Mesendoderm (in vitro differentiated cells): ENCODE measurements around the gene HMGN4.
A peak's percentile ranks its signal among the peaks of the same experiment; 100 is the strongest.
"Not testable (repeated sequence)": the region's sequence is repeated elsewhere in the genome, so short reads cannot be mapped to it uniquely, and the experiment has no call there.

ENCODE experiments used
- DNase-seq: peaks from one replicate; pipeline ENCODE4 v3.0.0; 2013
- H2AK5ac ChIP-seq: 2 replicates; pipeline ENCODE4 v1.6.1; 2013; ENCODE audit warnings: low read length, inconsistent platforms
- H2BK120ac ChIP-seq: 2 replicates; pipeline ENCODE4 v1.6.1; 2013; ENCODE audit warnings: low read depth, mild to moderate bottlenecking, low read length, moderate library complexity, mixed read lengths
- H2BK15ac ChIP-seq: replicated peaks from 2 replicates; pipeline ENCODE4 v1.6.1; 2013; ENCODE audit warnings: low read depth, mild to moderate bottlenecking, moderate library complexity
- H2BK5ac ChIP-seq: 2 replicates; pipeline ENCODE4 v1.6.1; 2013; ENCODE audit warnings: low read length, inconsistent platforms
- H3K18ac ChIP-seq: 2 replicates; pipeline ENCODE4 v1.6.1; 2013; ENCODE audit warnings: mild to moderate bottlenecking, low read length, mixed read lengths
- H3K23ac ChIP-seq: one replicate; pipeline ENCODE4 v1.6.1; 2013; ENCODE audit warnings: low read length
- H3K27ac ChIP-seq: 2 replicates; pipeline ENCODE4 v1.5.1; 2013; ENCODE audit warnings: low read depth, mild to moderate bottlenecking, inconsistent platforms, low read length, moderate library complexity
- H3K27me3 ChIP-seq: 2 replicates; pipeline ENCODE4 v1.6.1; 2013; ENCODE audit warnings: low read length, control low read depth, mild to moderate bottlenecking, inconsistent platforms; ENCODE audit not compliant: insufficient read depth, poor library complexity
- H3K36me3 ChIP-seq: 2 replicates; pipeline ENCODE4 v1.6.1; 2013; ENCODE audit warnings: low read length, inconsistent platforms; ENCODE audit not compliant: control insufficient read depth, insufficient read depth
- H3K4ac ChIP-seq: one replicate; pipeline ENCODE4 v1.6.1; 2013; ENCODE audit warnings: low read depth, mild to moderate bottlenecking, low read length, moderate library complexity
- H3K4me1 ChIP-seq: 2 replicates; pipeline ENCODE4 v1.6.1; 2013; ENCODE audit warnings: low read depth, low read length, inconsistent platforms; ENCODE audit not compliant: control insufficient read depth
- H3K4me2 ChIP-seq: 2 replicates; pipeline ENCODE4 v1.6.1; 2013; ENCODE audit warnings: low read length
- H3K4me3 ChIP-seq: 2 replicates; pipeline ENCODE4 v1.5.1; 2013; ENCODE audit warnings: mild to moderate bottlenecking, low read length
- H3K56ac ChIP-seq: one replicate; pipeline ENCODE4 v1.6.1; 2013; ENCODE audit warnings: low read length
- H3K79me1 ChIP-seq: 2 replicates; pipeline ENCODE4 v1.6.1; 2013; ENCODE audit warnings: low read length, inconsistent platforms
- H3K79me2 ChIP-seq: 2 replicates; pipeline ENCODE4 v1.6.1; 2013; ENCODE audit warnings: mild to moderate bottlenecking, low read length; ENCODE audit not compliant: control insufficient read depth, insufficient read depth
- H3K9ac ChIP-seq: 2 replicates; pipeline ENCODE4 v1.6.1; 2013; ENCODE audit warnings: low read length, inconsistent platforms
- H4K5ac ChIP-seq: one replicate; pipeline ENCODE4 v1.6.1; 2013; ENCODE audit warnings: low read length
- H4K8ac ChIP-seq: one replicate; pipeline ENCODE4 v1.6.1; 2013; ENCODE audit warnings: low read depth, mild to moderate bottlenecking, control low read depth, low read length, moderate library complexity
- WGBS: extraction: QIAGEN DNeasy Blood & Tissue Kit; methylation state at CpG from one replicate; pipeline ENCODE4 v1.1.7; 2013; ENCODE audit warnings: low lambda C conversion rate, missing lambda C conversion rate; ENCODE audit not compliant: insufficient coverage; ENCODE audit errors: extremely low coverage; 5-methylcytosine and 5-hydroxymethylcytosine counted together

The HMGN4 gene

DNA sequence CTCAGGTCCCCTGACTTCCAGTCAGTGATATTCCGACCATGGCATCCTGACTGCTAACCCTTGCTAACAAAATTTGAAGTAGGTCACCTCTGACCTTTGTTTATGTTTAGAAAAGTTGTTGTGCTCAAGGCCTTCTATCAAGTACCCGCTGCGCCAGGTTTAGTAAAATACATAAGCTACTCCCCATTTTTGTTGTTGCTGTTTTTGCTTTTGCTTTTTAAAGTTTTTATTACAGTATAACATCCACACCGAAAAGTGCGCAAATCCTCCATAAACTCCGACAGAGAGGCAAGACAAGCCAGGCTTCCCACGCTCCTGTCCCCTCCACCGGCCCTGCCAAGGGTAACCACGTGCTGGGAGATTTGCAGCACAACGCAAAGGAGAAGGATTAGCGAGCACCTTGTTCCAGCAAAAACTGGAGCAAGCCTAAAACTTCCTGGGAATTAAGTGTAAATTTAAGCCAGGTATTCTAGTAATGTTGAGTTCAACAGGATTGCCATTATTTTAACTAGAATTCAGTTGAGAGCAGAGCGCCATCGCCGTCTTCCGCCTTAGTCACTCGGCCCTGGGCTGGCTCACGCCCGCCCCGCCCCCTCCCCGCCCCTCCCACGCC, 17.8 kb upstream of the HMGN4 start:
- Histone ChIP-seq H4K8ac (peak overlapping the region; percentile 39), H4K5ac (no peak overlapping the region), H3K27me3 (no peaks in the 10 kb centered on the region), H3K4me2 (peak overlapping the region; percentile 27), H3K23ac (no peak overlapping the region), H3K4me1 (no peaks in the 10 kb centered on the region), H3K4ac (no peak overlapping the region), H3K79me2 (no peaks in the 10 kb centered on the region), H2AK5ac (no peak overlapping the region), H3K56ac (peak overlapping the region; percentile 73), H3K4me3 (no peak overlapping the region), H3K79me1 (no peaks in the 10 kb centered on the region), H3K27ac (no peak overlapping the region), H2BK15ac (no peak overlapping the region), H2BK5ac (no peak overlapping the region), H3K18ac (peak overlapping the region; percentile 13), H3K9ac (peak overlapping the region; percentile 60), H3K36me3 (no peaks in the 10 kb centered on the region), H2BK120ac (no peak overlapping the region)
- DNase-seq, result peak; percentile 75
- WGBS, result no CpG with 5 or more reads among the region's 21 CpGs

DNA sequence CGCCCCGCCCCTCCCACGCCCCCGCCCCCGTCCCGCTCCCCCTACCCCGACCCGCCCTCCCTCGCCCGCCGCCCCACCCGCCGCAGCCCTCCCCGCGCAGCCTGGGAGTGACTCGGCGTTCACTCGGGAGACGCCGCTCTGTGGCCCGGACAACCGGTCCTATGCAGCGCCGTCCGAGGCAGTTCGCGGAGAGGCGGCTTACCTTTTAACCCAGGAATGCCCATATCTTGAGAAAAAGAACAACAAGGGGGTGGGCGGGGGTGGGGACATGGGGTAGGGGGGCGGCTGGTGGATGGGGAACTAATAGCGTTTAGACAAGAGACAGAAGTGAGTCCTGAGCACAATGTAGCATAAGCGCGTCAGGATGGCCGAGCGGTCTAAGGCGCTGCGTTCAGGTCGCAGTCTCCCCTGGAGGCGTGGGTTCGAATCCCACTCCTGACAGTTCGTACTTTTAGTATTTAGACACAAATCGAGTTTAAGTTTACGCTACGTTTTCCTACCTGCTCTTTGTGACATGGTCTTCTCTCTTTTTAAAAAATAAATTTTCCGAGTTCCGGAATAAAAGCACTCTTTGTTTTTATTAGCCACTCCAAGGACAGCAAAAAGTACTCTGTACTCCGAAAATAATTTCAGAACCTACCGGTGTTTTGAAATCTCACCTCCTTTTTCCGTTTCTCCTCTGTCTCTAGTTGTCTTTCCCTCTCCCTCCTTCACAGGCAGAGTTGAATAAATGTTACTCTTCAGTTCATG, 17.1 kb upstream of the HMGN4 start:
- Histone ChIP-seq H2AK5ac (no peak overlapping the region), H4K8ac (no peak overlapping the region), H3K18ac (peak overlapping the region; percentile 93), H2BK5ac (no peak overlapping the region), H3K4ac (no peak overlapping the region), H3K56ac (peak overlapping the region; percentile 91), H3K36me3 (no peaks in the 10 kb centered on the region), H3K27ac (peak overlapping the region; percentile 49), H3K4me3 (peak overlapping the region; percentile 76), H3K27me3 (no peaks in the 10 kb centered on the region), H3K4me1 (no peaks in the 10 kb centered on the region), H2BK15ac (no peak overlapping the region), H3K4me2 (peak overlapping the region; percentile 74), H3K9ac (peak overlapping the region; percentile 96), H2BK120ac (no peak overlapping the region), H4K5ac (no peak overlapping the region), H3K79me2 (no peaks in the 10 kb centered on the region), H3K23ac (no peak overlapping the region), H3K79me1 (no peaks in the 10 kb centered on the region)
- DNase-seq, result peak; percentile 87
- WGBS, result no CpG with 5 or more reads among the region's 49 CpGs

DNA sequence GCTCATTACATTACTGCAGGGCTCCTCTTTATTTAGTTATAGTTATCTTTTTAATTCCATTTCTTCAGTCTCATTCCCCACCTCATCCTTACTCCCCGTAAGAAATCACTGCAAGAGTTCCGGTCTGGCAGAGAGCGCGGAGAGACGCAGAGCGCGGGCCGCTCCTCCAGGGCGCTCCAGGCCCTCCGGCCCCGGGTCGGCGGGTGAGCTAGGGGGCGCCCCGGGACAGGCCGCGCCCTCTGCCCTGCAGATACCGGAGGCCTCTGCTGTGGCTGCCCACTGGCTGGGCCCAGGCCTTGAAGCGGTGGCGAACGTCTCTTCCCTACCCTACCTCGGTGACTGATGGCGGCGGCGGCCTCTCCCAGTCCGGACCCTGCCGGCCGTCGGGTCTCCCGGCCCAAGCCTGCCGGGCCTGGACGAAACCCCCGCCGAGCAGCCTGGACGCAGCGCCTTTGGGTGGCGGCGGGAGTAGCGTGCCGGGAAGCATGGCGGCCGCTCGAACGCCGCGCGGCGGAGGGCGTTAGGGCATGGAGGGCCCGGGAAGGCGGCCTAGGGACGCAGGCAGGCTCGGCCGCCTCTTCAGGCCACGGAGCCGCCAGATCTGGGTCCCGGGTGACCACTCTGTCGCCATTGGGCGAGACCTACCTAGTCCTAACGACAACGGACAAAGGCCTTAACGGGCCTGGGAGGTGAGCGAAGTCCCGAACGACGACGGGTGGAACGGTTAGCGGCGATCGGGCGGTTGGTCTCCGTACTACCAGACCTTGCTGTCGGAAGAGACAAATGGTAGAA, 16.4 kb upstream of the HMGN4 start:
- Histone ChIP-seq H3K27ac (peak overlapping the region; percentile 91), H2BK120ac (peak overlapping the region; percentile 82), H3K23ac (peak overlapping the region; percentile 48), H3K18ac (peak overlapping the region; percentile 97), H3K56ac (peak overlapping the region; percentile 91), H2BK5ac (peak overlapping the region; percentile 59), H2BK15ac (no peak overlapping the region), H4K8ac (peak overlapping the region; percentile 70), H3K9ac (peak overlapping the region; percentile 96), H2AK5ac (no peak overlapping the region), H3K4me2 (peak overlapping the region; percentile 74), H4K5ac (no peak overlapping the region), H3K79me1 (no peaks in the 10 kb centered on the region), H3K79me2 (no peaks in the 10 kb centered on the region), H3K36me3 (no peaks in the 10 kb centered on the region), H3K27me3 (no peaks in the 10 kb centered on the region), H3K4ac (peak overlapping the region; percentile 82), H3K4me1 (no peaks in the 10 kb centered on the region), H3K4me3 (peak overlapping the region; percentile 76)
- DNase-seq, result peak; percentile 93
- WGBS, result no CpG with 5 or more reads among the region's 74 CpGs

DNA sequence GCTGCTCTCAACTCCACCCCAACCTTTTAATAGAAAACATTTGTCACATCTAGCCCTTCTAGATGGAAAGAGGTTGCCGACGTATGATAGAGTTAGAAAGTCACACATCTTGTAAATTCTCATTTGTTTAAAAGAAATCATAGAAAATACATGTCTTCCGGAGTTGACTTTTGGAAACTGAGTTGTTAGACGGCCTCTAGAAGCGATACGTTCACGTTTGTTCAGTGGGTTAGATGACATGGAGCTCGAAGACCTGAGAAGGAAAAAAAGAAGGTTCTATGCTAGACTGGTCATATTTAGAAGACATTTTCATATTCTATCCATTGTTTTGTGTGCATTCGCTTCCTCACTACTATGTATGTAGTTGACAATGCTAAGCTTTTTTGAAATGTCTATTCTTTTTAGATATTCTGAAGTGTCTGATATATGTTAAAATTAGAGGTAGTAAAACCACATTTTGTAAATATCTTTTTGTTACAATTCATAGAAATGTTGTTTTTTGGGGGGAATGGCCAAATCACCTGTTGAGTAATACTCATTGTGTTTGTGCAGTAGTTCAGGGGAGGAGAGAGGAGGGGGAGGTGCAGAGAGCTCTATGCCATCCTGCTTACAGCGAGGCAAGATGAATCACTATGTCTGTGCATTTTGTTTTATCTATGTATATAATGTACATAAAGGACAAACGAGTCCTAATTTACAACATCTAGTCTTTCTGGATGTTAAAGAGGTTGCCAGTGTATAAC, 15.5 kb upstream of the HMGN4 start:
- DNase-seq, H4K5ac ChIP-seq, H2BK15ac ChIP-seq, H2BK120ac ChIP-seq, H3K18ac ChIP-seq, H3K36me3 ChIP-seq, H3K79me1 ChIP-seq, H3K4me1 ChIP-seq, H3K79me2 ChIP-seq, H4K8ac ChIP-seq, H2AK5ac ChIP-seq, H3K4ac ChIP-seq, H3K23ac ChIP-seq, H3K27me3 ChIP-seq, H2BK5ac ChIP-seq, H3K27ac ChIP-seq: not testable (repeated sequence)
- Histone ChIP-seq H3K4me3 (peak overlapping the region; percentile 54), H3K4me2 (peak overlapping the region; percentile 54), H3K9ac (peak overlapping the region; percentile 96), H3K56ac (peak overlapping the region; percentile 91)
- WGBS, result no CpG with 5 or more reads among the region's 11 CpGs

DNA sequence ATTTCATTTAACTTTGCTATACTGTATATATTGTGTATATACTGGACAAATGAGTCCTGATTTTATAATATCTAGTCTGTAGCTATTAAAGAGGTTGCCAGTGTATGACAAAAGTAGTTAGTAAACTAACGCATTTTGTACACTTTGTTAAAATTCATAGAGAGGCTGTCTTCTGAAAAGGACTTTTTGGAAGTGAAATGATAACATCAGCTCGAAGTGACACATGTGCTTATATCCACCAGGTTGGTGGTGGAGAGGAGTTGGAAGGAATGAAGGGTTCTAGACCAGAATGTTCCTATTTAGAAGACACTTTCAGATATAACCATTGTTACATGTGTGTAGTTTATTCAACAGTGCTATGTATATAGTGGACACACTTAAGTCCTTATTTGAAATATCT, 13.9 kb upstream of the HMGN4 start:
- not testable (repeated sequence) for H3K27ac ChIP-seq, H3K56ac ChIP-seq, H3K4ac ChIP-seq, H3K79me1 ChIP-seq, H2BK5ac ChIP-seq, H3K4me3 ChIP-seq, H2BK15ac ChIP-seq, H4K5ac ChIP-seq, H3K27me3 ChIP-seq, H3K23ac ChIP-seq, H2BK120ac ChIP-seq, H3K36me3 ChIP-seq, H2AK5ac ChIP-seq, H4K8ac ChIP-seq, H3K9ac ChIP-seq, DNase-seq, H3K4me1 ChIP-seq, H3K4me2 ChIP-seq, H3K18ac ChIP-seq, H3K79me2 ChIP-seq
- no CpG with 5 or more reads among the region's 2 CpGs for WGBS
